ENCODE measurements around the gene ALDH3B2.
"Not testable (repeated sequence)": the region's sequence is repeated elsewhere in the genome, so short reads cannot be mapped to it uniquely, and the experiment has no call there.

Gene ALDH3B2

GRCh38 chr11:67644472-67645418, 29.7 kb downstream of the ALDH3B2 start:
- in situ Hi-C loops (cut with HindIII; ENCODE audit: low sequenced_read_pairs), result no loop called here

- in situ Hi-C loops (cut with HindIII; ENCODE audit: low sequenced_read_pairs), result no loop called here
These were observed 30.4 kb downstream of the ALDH3B2 start for GRCh38 chr11:67644042-67644441.

- in situ Hi-C loops (cut with HindIII; ENCODE audit: low sequenced_read_pairs), result no loop called here
These were observed 32.0 kb downstream of the ALDH3B2 start for GRCh38 chr11:67642173-67643120.

DNA sequence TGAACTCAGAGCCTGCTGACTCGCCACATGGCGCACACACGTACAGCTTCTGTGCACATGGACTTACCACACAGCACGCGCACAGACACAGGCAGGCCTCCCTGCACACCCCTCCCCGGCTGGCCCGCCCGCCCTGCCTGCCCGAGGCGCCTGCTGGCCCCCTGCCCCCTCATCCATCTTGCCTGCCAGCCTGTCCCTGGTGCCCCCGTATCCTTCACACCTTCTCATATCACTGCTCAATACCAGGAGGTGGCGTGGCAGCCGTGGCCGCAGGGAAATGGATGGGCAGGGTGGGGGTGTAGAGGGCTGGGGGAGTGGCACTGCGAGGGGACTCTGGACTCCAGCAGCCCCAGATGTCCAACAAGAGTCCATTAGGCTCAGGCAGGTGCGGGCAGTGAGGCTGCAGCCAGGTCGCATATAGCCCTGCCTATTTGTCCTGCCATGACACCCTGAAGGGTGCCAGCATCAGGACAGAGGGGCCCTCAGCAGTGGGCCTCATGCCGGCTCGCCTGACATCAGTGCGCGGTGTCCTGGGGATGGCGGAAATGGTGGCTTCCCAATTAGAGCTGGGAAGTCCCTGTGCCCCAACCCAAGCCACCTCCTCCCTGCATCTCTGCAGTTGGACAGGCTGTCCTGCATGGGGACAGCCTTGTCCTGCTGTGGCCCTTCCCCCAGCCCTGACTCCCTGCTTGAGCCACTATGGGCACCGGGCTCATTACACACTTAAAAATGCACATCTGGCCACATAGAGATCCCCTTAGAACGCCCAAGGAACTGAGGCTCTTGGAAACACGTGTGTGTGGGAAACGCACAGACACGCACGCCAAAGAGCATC, 32.9 kb downstream of the ALDH3B2 start:
- in situ Hi-C loops (cut with HindIII; ENCODE audit: low sequenced_read_pairs), result no loop called here

GRCh38 chr11:67640758-67641337, 33.6 kb downstream of the ALDH3B2 start:
- in situ Hi-C loops (cut with HindIII; ENCODE audit: low sequenced_read_pairs), result no loop called here

GRCh38 chr11:67640021-67640757, 34.2 kb downstream of the ALDH3B2 start:
- in situ Hi-C loops (cut with HindIII; ENCODE audit: low sequenced_read_pairs), result no loop called here

- in situ Hi-C loops (cut with HindIII; ENCODE audit: low sequenced_read_pairs), result no loop called here
These were observed 35.0 kb downstream of the ALDH3B2 start, which contains the start of gene TBX10 for GRCh38 chr11:67639438-67639859. TSS of gene TBX10 (minus strand) at chr11:67639763. CDS start at chr11:67639472, 291 bp downstream.

GRCh38 chr11:67638535-67639437, 35.6 kb downstream of the ALDH3B2 start:
- in situ Hi-C loops (cut with HindIII; ENCODE audit: low sequenced_read_pairs), result no loop called here

- in situ Hi-C loops (cut with HindIII; ENCODE audit: low sequenced_read_pairs), result not testable (repeated sequence)
These were observed 37.0 kb downstream of the ALDH3B2 start for GRCh38 chr11:67637441-67637840.

- in situ Hi-C loops (cut with HindIII; ENCODE audit: low sequenced_read_pairs), result no loop called here
These were observed 37.5 kb downstream of the ALDH3B2 start for GRCh38 chr11:67636962-67637361.

DNA sequence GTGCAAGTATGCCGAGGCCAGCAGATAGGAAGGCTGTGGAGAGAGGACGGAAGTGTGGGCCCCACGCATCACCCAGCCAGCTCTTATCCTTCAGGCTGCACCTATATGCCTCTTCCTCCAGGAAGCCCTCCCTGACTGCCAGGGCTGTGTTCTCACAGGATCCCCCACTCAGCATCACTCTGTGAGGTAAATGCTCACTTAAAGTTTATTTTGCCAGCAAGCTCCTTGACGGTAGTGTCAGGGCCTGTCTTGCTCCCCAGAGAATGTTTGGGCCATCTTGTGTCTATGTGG, 39.2 kb downstream of the ALDH3B2 start:
- in situ Hi-C loops (cut with HindIII; ENCODE audit: low sequenced_read_pairs), result no loop called here

DNA sequence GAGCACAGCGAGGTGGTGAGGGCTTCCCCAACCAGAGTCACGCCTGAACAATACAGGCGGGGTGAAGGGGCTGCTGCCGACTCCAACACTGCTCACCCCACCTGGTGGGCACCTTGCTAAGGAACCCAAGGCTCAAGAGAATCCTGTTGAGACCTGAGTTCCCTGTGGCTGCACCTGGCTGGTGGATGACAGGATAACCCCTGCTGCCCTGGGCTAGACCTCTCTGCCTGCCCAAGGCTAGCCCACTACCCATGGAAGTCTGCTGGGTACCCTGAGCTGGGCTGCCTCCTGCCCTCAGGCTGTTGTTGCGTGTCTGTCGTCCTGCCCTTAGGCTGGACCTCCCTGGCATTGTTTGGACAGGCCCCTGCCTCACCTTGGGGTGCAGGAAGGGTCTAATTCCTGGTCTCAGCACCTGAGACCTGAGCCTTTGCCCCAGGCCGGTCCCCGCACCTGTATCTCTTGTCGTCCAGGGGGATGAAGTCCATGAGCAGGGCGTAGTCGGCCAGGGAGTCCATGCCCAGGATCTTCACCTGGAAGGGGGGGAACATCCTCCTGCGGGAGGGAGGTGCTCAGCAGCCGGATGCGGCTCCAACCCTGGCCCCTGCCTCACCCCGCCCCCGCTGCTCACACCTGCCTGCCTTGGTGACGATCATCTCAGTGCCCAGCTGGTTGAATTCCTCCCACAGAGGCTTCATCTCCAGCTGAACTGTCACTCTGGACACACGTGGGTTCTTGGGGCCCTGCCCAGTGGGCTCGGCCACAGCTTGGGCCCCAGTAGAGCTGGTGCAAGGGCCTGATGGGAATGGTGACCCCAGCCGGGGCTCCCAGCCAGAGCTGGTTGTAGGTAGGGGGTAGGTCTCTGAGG, 39.8 kb downstream of the ALDH3B2 start:
- in situ Hi-C loops (cut with HindIII; ENCODE audit: low sequenced_read_pairs), result loop anchor here (5.0 kb wide), 1 partner anchor 58 kb away; no protein-coding TSS in a partner anchor

DNA sequence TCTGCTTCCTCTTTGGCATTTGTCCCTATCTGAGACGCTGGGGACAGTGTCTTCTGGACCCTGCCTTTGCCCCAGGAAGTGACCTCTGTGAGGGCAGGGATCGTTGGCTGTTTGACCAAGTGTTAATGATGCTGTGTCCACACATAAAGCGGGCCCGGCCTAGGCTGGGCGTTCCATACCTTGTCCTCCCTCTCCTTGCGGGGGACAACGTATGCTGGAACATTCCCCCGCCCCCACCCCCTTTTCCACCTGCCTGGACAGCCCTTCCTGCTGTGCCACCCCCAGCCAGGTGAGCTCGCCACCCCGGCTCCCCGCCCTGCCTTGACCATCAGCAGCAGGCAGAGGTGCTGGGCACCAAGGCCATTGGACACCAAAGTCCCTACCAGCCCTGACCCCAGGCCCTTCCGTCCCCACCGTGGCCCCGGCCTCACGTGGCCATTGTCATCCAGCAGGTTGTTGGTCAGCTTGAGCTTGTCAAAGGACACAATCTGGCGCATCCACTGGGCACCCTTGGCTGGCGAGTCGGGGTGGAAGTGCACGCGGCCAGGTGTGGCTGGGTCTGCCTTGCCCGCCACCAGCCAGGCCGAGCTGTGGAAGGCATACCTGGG, 40.6 kb downstream of the ALDH3B2 start:
- in situ Hi-C loops (cut with HindIII; ENCODE audit: low sequenced_read_pairs), result loop anchor here (5.0 kb wide), 1 partner anchor 58 kb away; no protein-coding TSS in a partner anchor

GRCh38 chr11:67632982-67633755, 41.3 kb downstream of the ALDH3B2 start:
- in situ Hi-C loops (cut with HindIII; ENCODE audit: low sequenced_read_pairs), result loop anchor here (5.0 kb wide), 1 partner anchor 59 kb away; no protein-coding TSS in a partner anchor

GRCh38 chr11:67632175-67632981, 42.0 kb downstream of the ALDH3B2 start:
- in situ Hi-C loops (cut with HindIII; ENCODE audit: low sequenced_read_pairs), result loop anchor here (5.0 kb wide), 1 partner anchor 60 kb away; no protein-coding TSS in a partner anchor
